H9 (cell line): ENCODE measurements around the gene SEPTIN12. TPM values are rescaled to one million over a fixed set of nuclear protein-coding genes. Genes with fewer than 3 reads are reported as not detected.

Source experiments
- DNase-seq: peaks from one replicate; pipeline ENCODE4 v3.0.0-alpha.2; 2017
- H2AFZ ChIP-seq: one replicate; pipeline ENCODE4 v1.6.1; 2013; ENCODE audit warnings: mild to moderate bottlenecking, low read length, control low read depth, moderate library complexity
- H2AK5ac ChIP-seq: 2 replicates; pipeline ENCODE4 v1.6.1; 2013; ENCODE audit warnings: low read length, control low read depth, mixed read lengths; ENCODE audit not compliant: insufficient read length
- H2BK120ac ChIP-seq: one replicate; pipeline ENCODE4 v1.6.1; 2013; ENCODE audit warnings: low read depth, mild to moderate bottlenecking, low read length, control low read depth, inconsistent platforms; ENCODE audit not compliant: poor library complexity, severe bottlenecking
- H2BK12ac ChIP-seq: 2 replicates; pipeline ENCODE4 v1.6.1; 2013; ENCODE audit warnings: low read length, control low read depth, mixed read lengths, low read depth; ENCODE audit not compliant: insufficient read length
- H2BK15ac ChIP-seq: 2 replicates; pipeline ENCODE4 v1.6.1; 2013; ENCODE audit warnings: low read depth, low read length, control low read depth
- H2BK20ac ChIP-seq: one replicate; pipeline ENCODE4 v1.6.1; 2013; ENCODE audit warnings: low read depth, mild to moderate bottlenecking, low read length, control low read depth, inconsistent platforms; ENCODE audit not compliant: poor library complexity, severe bottlenecking
- H2BK5ac ChIP-seq: 2 replicates; pipeline ENCODE4 v1.6.1; 2013; ENCODE audit warnings: low read length, control low read depth, mixed read lengths; ENCODE audit not compliant: insufficient read length
- H3K14ac ChIP-seq: 2 replicates; pipeline ENCODE4 v1.6.1; 2013; ENCODE audit warnings: low read length, control low read depth; ENCODE audit not compliant: insufficient read depth
- H3K18ac ChIP-seq: 2 replicates; pipeline ENCODE4 v1.6.1; 2013; ENCODE audit warnings: low read depth, mild to moderate bottlenecking, mixed read lengths, low read length, control low read depth; ENCODE audit not compliant: insufficient read length
- H3K23ac ChIP-seq: 2 replicates; pipeline ENCODE4 v1.6.1; 2013; ENCODE audit warnings: low read length, control low read depth, mixed read lengths, low read depth; ENCODE audit not compliant: insufficient read length
- H3K23me2 ChIP-seq: 2 replicates; pipeline ENCODE4 v1.6.1; 2013; ENCODE audit warnings: low read depth, mild to moderate bottlenecking, mixed read lengths, low read length, control low read depth; ENCODE audit not compliant: insufficient read length, poor library complexity, severe bottlenecking
- H3K27ac ChIP-seq: 2 replicates; pipeline ENCODE4 v1.5.1; 2013; ENCODE audit warnings: low read length, control low read depth, mixed read lengths, low read depth; ENCODE audit not compliant: insufficient read length
- H3K27me3 ChIP-seq: 2 replicates; pipeline ENCODE4 v1.6.1; 2013; ENCODE audit warnings: low read length, control low read depth, inconsistent platforms; ENCODE audit not compliant: insufficient read depth
- H3K4ac ChIP-seq: 2 replicates; pipeline ENCODE4 v1.6.1; 2013; ENCODE audit warnings: low read depth, mild to moderate bottlenecking, control low read depth, inconsistent platforms, low read length, moderate library complexity
- H3K4me1 ChIP-seq: 2 replicates; pipeline ENCODE4 v1.6.1; 2013; ENCODE audit warnings: low read length, control low read depth, inconsistent platforms; ENCODE audit not compliant: insufficient read depth
- H3K4me2 ChIP-seq: 2 replicates; pipeline ENCODE4 v1.6.1; 2013; ENCODE audit warnings: low read length, control low read depth, mixed read lengths; ENCODE audit not compliant: insufficient read length, insufficient read depth
- H3K56ac ChIP-seq: 2 replicates; pipeline ENCODE4 v1.6.1; 2013; ENCODE audit warnings: low read depth, mild to moderate bottlenecking, mixed read lengths, low read length, control low read depth; ENCODE audit not compliant: insufficient read length
- H3K79me1 ChIP-seq: 2 replicates; pipeline ENCODE4 v1.6.1; 2013; ENCODE audit warnings: low read depth, mild to moderate bottlenecking, moderate library complexity, low read length, control low read depth, inconsistent platforms; ENCODE audit not compliant: insufficient read depth, poor library complexity, severe bottlenecking
- H3K79me2 ChIP-seq: 2 replicates; pipeline ENCODE4 v1.6.1; 2013; ENCODE audit warnings: low read length, control low read depth, inconsistent platforms; ENCODE audit not compliant: insufficient read depth
- H3K9ac ChIP-seq: 2 replicates; pipeline ENCODE4 v1.6.1; 2013; ENCODE audit warnings: low read length, control low read depth, mixed read lengths; ENCODE audit not compliant: insufficient read length; ENCODE audit errors: extremely low read depth
- H3K9me3 ChIP-seq: one replicate; pipeline ENCODE4 v1.6.1; 2013; ENCODE audit warnings: low read depth, low read length, inconsistent platforms; ENCODE audit not compliant: control insufficient read depth
- H3T11ph ChIP-seq: one replicate; pipeline ENCODE4 v1.6.1; 2013; ENCODE audit warnings: mild to moderate bottlenecking, low read length, control low read depth, inconsistent platforms
- H4K20me1 ChIP-seq: one replicate; pipeline ENCODE4 v1.6.1; 2013; ENCODE audit not compliant: control insufficient read depth, insufficient read length, insufficient read depth
- H4K5ac ChIP-seq: 2 replicates; pipeline ENCODE4 v1.6.1; 2013; ENCODE audit warnings: low read depth, mild to moderate bottlenecking, mixed read lengths, low read length, control low read depth; ENCODE audit not compliant: insufficient read length
- H4K8ac ChIP-seq: replicated peaks from 2 replicates; pipeline ENCODE4 v1.6.1; 2013; ENCODE audit warnings: low read length, control low read depth, mixed read lengths, low read depth; ENCODE audit not compliant: insufficient read length
- H4K91ac ChIP-seq: 2 replicates; pipeline ENCODE4 v1.6.1; 2013; ENCODE audit warnings: low read depth, mild to moderate bottlenecking, moderate library complexity, mixed read lengths, low read length, control low read depth; ENCODE audit not compliant: insufficient read length
- H3K27ac Mint-ChIP-seq, 3 experiments: 2 replicates in 2 of 3; 3 replicates in 1 of 3; pipeline ENCODE4 v1.8.0; 2020 to 2021; ENCODE audit warnings: mixed read lengths in 3 of 3, mild to moderate bottlenecking in 1 of 3, moderate library complexity in 1 of 3
- H3K27me3 Mint-ChIP-seq: 2 replicates; pipeline ENCODE4 v1.8.0; 2021; ENCODE audit warnings: low read depth, mild to moderate bottlenecking, moderate library complexity, mixed read lengths
- H3K36me3 Mint-ChIP-seq, 3 experiments: 2 replicates in 2 of 3; 3 replicates in 1 of 3; pipeline ENCODE4 v1.8.0; 2020 to 2021; ENCODE audit warnings: low read depth in 3 of 3, mixed read lengths in 3 of 3; ENCODE audit not compliant: insufficient read depth in 1 of 3
- H3K4me1 Mint-ChIP-seq, 2 experiments: 2 replicates each; pipeline ENCODE4 v1.8.0; 2020; ENCODE audit warnings: mixed read lengths in 2 of 2
- H3K4me3 Mint-ChIP-seq, 2 experiments: 2 replicates in 1 of 2; 3 replicates in 1 of 2; pipeline ENCODE4 v1.8.0; 2020 to 2021; ENCODE audit warnings: mild to moderate bottlenecking in 2 of 2, mixed read lengths in 2 of 2, moderate library complexity in 1 of 2
- H3K9me3 Mint-ChIP-seq, 2 experiments: 2 replicates in 1 of 2; 3 replicates in 1 of 2; pipeline ENCODE4 v1.8.0; 2020; ENCODE audit warnings: mild to moderate bottlenecking in 2 of 2, mixed read lengths in 2 of 2, moderate library complexity in 1 of 2
- WGBS: extraction: QIAGEN DNeasy Blood & Tissue Kit; methylation state at CpG from one replicate; pipeline ENCODE4 v1.1.7; 2013; ENCODE audit warnings: missing lambda C conversion rate, low lambda C conversion rate, mixed read lengths; ENCODE audit not compliant: insufficient read length; ENCODE audit errors: extremely low coverage; 5-methylcytosine and 5-hydroxymethylcytosine counted together
- total RNA-seq: library from RNA; stranded (reverse); gene quantifications from 2 replicates; pipeline ENCODE4 v1.2.1, GENCODE V29; 2021
- TF ChIP-seq, protein P1 (sequence below): fragments of 200-600 bp; sonication (generic); conservative IDR thresholded peaks from 3 replicates; pipeline ENCODE4 v1.8.0; 2021; ENCODE audit warnings: antibody characterized with exemption, mild to moderate bottlenecking

The SEPTIN12 gene
- total RNA-seq, 1 experiment from 2014 or later: 0.48 TPM

DNA sequence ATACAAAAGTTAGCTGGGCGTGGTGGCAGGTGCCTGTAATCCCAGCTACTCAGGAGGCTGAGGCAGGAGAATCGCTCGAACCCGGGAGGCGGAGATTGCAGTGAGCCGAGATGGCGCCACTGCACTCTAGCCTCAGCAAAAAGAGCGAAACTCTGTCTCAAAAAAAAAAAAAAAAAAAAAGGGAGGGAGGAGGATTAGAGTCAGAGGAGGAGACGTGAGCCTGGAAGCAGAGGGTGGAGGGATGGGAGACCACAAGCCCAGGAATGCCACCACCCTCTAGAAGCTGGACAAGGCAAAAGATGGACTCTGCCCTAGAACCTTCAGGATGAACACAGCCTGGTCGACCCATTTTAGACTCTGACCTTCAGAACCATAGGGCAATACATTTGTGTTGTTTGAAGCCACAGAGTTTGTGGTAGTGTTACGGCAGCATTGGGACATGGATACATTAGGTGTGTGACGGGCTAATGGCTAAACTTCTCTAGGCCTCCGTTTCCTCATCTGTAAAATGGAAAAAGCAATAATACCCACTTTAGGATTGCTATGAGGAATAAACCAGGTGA, 4.9 kb upstream of the SEPTIN12 start:
- H3K14ac ChIP-seq: no peak overlapping the region
- no peaks in the 10 kb centered on the region for H3K23me2 ChIP-seq
- Mint-ChIP-seq H3K27me3 (no peaks in the 10 kb centered on the region; the same call in 1 of the 2 replicates), H3K4me3 (no peak overlapping the region), H3K9me3 (no peaks in the 10 kb centered on the region), H3K4me1 (peaks cover 9% of the 10 kb centered on the region in 2 experiments), H3K36me3 (peaks cover 0 to 5% (median 5%) of the 10 kb centered on the region in 3 experiments; a peak in 5 of 7 replicates), H3K27ac (no peak overlapping the region)
- peaks cover 1% of the 10 kb centered on the region; the same call in 1 of the 2 replicates for H3K4me1 ChIP-seq
- no peak overlapping the region for H3K4me2 ChIP-seq
- no peaks in the 10 kb centered on the region for H3K9me3 ChIP-seq
- TF ChIP-seq, protein P1, sequence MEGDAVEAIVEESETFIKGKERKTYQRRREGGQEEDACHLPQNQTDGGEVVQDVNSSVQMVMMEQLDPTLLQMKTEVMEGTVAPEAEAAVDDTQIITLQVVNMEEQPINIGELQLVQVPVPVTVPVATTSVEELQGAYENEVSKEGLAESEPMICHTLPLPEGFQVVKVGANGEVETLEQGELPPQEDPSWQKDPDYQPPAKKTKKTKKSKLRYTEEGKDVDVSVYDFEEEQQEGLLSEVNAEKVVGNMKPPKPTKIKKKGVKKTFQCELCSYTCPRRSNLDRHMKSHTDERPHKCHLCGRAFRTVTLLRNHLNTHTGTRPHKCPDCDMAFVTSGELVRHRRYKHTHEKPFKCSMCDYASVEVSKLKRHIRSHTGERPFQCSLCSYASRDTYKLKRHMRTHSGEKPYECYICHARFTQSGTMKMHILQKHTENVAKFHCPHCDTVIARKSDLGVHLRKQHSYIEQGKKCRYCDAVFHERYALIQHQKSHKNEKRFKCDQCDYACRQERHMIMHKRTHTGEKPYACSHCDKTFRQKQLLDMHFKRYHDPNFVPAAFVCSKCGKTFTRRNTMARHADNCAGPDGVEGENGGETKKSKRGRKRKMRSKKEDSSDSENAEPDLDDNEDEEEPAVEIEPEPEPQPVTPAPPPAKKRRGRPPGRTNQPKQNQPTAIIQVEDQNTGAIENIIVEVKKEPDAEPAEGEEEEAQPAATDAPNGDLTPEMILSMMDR: no peak
- H3K56ac ChIP-seq: no peak overlapping the region
- H2BK15ac ChIP-seq: no peak overlapping the region
- no peak overlapping the region for H2BK5ac ChIP-seq
- H4K20me1 ChIP-seq: no peaks in the 10 kb centered on the region
- H4K91ac ChIP-seq: no peak overlapping the region
- H4K5ac ChIP-seq: no peak overlapping the region
- H2BK12ac ChIP-seq: no peak overlapping the region
- H3K23ac ChIP-seq: no peak overlapping the region
- no peak overlapping the region for H3K18ac ChIP-seq
- no peak overlapping the region for H2AFZ ChIP-seq
- no CpG with 5 or more reads among the region's 13 CpGs for WGBS
- no peaks in the 10 kb centered on the region for H3K79me2 ChIP-seq
- H3K9ac ChIP-seq: no peak overlapping the region
- no peak overlapping the region for H4K8ac ChIP-seq
- H3T11ph ChIP-seq: no peak overlapping the region
- no peak overlapping the region for H2BK120ac ChIP-seq
- H2AK5ac ChIP-seq: no peak overlapping the region
- no peak overlapping the region for H3K4ac ChIP-seq
- DNase-seq: no peak
- no peak overlapping the region for H3K27ac ChIP-seq
- no peak overlapping the region for H2BK20ac ChIP-seq
- H3K27me3 ChIP-seq: no peaks in the 10 kb centered on the region
- no peaks in the 10 kb centered on the region for H3K79me1 ChIP-seq
